GM18907 (cell line): ENCODE results near the gene YWHAQ.

Experiments
- ATAC-seq: cut with Tn5 transposase; IDR thresholded peaks from one replicate; pipeline ENCODE4 v1.9.1; 2021; ENCODE audit warnings: mild to moderate bottlenecking, moderate library complexity; ENCODE audit not compliant: unreplicated experiment

YWHAQ gene

DNA sequence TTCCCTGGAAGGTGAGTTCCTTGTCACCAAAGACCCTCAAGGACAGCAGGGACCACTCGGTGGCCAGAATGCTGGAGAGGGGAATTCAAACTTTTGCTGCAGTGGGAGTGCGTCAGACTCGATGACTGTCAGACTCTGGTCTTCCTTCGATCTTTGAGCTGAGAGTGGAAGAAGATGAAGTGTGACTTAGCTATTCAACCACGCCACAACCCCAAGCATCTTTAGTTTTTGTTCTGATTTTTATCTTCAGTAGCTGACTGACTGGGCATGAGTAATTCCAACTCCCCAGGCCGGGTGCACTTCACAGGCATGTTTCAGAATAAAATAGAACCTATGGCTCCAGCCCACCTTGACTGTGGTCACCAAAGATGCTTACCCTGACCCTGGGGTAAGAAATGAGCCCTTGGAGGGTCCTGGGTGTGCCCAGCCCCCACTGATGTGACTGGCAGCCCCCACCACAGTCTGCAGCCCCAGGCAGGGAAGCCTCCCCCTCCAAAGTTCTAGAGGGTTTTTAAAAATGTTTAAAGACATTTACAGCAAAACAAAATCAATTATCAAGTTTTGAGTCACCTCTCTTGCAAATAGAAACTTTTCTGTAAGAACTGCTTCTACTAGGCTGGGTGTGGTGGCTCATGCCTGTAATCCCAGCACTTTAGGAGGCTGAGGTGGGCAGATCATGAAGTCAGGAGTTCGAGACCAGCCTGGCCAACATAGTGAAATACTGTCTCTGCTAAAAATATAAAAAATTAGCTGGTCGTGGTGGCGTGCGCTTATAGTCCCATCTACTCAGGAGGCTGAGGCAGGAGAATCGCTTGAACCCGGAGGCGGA lies 24.9 kb upstream of the YWHAQ start:
- ATAC-seq, result no peak

DNA sequence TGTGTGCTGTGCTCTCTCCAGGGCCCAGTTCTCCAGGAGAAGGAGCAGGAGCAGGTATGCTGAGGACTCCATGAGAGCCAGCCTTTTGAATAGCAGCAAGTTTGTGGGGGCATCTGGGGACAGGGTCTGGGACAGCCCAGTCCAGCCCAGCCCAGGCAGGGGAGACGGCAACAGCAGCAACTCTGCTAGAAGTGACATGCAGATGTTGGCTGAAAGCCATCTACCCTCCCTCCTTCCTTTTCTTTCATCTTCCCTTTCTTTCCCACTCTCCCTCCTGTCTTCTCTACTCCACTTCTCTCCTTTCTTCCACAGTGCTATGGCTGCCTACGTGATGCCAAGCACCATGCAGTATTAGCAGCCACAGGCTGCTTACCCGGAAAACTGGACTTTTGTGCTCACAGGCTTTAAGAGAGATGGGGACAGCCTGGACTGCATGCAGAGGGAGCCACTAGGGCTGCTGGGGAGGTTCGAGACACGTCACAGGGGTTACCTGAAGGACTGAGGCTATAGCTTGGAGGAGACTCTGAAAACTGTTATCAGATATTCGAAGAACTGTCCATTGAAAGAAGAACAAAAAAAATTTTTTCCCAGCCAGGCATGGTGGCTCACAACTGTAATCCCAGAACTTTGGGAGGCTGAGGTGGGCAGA lies 23.8 kb upstream of the YWHAQ start:
- no peak for ATAC-seq

DNA sequence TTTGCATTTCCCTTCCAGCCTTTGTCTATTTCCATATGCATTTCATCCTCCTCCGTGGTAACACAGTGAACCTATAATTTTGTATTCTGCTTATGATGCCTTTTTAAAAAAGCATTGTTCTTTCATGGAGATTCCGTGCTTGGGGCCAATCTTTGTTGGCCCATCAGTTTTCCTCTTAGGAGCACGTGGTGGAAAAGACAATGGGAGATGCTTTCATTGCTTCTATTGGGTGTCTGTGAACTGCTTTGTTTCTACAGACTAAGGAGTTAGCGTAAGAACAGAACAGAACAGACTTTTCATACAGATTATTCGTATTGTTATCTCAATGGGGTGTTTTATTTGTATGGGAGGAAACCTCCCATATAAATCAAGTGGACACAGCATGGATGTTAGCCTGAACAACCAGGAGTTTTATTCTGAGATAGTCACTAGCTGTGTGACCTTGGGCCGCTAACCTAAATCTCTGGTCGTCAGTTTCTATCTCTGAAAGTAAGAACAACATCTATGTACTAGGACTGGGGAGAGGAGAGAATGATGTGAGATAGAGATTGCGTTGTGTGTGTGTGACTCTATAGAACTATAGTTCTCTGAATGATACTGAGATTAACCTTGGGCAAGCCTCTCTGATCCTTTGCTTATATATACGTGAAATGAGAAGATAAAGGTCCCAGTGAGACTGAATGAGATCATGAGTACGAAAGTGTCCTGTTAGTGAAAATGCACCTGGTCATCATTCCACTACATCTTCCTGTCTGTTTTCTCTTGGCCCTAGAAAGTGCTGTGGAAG lies 22.9 kb upstream of the YWHAQ start:
- ATAC-seq, result no peak

DNA sequence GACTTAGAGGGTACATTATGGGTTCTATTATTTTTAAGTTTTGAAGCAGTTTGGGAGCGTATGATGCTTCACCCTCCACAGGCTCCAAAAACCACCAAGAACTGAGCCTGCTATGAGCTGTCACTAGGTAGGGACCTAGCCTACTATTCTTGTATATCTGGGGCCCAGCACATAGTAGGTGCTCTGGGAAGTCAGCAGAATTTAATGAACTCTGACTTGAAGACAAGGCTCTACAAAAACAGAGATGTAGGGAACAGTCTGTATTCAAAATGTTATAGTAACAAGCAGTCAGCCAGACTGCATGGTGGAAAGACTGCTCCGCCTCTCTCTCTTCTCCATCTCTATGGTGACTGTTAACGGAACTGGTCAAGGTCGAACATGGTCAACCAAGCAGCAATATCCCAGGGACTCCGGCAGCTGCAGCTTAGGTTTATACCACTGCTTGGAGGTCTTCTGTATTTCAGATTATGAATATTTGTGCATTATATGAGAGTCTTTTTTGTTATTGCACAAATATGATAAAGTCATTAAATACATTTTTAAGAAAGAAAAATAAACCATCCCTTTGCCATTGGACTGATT lies 22.2 kb upstream of the YWHAQ start:
- no peak for ATAC-seq

DNA sequence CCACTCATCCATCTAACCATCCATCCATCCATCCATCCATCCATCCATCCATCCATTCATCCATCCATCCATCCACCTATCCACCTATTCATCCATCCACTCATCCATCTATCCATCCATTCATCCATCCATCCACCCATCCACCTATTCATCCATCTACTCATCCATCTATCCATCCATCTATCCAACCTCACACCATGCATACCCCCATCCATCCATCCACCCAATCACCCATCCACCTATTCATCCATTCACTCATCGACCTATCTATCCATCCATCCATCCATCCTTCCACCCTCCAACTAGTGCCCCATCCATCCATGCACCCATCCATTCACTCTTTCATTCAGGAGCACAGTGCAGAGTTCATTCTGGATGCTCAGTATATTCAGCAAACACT lies 21.5 kb upstream of the YWHAQ start:
- ATAC-seq, result no peak

DNA sequence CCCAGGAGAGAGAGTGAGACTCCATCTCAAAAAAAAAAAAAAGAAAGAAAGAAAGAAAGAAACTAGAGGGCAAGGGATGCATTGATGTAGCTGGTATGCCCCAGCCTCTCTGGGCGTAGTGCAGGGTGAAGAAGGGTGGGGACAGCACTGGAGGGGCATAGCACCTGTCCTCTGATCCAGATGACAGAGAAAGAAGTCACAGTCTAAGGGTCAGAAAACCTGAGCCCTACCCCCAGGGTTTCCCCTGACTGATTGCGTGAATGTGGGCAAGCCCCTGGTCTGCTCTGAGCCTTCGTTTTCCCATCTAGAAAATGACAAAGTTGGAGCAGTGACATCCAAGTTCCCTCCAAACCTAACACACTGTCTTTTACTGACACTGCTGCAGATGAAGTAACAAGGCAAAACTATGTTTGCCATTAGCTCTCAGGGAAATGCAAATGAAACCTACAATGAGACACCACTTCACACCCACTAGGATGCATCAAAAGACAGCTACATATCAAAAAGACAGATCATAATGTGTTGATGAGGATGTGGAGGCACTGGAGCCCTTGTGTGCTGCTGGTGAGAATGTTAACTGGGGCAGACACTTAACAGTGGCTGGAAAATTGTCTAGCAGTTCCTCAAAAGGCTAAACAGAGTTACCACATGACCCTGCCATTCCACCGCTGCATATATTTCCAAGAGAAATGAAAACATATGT lies 19.5 kb upstream of the YWHAQ start:
- no peak for ATAC-seq

DNA sequence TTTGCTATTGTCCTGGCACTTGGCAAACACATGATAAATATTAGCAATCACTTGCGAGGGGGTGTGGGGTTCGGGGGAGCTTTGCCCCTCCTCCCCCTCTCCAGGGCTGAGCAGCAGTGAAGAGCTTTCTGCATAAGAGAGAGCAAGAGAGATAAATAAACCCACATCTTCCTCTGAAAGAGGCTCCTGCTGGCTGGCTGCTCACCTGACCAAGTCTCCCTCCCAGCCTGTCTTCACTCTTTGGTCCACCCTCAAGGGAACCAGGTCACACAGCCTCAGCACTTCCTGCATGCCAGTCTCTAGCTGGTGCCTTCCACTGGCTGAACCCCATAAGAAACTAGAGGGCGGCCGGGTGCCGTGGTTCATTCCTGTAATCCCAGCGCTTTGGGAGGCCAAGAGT lies 18.5 kb upstream of the YWHAQ start:
- ATAC-seq, result no peak

DNA sequence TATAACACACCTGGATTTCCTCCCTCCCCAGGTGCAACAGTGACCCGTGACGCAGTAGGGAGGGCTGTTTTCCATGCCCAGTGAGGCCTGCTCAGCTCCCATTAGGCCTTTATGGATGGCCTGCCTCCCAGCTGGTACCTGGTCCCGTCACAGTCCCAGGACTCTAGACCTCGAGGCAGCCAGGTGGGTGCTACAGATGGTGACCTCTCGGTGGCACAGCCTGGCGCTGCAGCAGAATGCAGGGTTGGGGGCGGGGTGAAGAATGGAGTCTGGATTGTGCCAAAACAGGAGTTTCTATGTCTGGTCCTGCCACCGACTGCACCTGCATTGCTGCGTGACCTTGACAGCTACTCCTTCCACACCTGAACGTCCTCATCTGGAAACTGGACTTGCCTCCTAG lies 18.0 kb upstream of the YWHAQ start:
- no peak for ATAC-seq

DNA sequence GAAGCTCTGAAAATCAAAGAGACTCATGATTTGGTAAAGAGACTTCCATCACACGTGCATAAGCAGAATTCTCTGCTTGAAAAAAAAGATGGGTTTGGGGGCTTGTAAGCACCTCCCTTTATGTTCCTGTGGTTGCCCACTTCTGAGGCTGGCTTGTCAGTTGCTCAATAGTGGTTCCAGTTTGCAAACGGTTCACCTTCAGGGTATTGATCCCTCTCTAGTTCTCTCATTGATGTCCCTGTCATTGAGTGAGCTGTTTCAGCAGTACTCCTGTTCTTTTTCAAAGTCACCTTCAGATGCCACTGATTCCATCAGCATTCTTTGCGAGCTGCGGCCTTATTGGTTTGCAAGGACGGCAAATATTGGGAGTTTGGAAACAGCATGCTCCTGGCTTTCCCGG lies 17.1 kb upstream of the YWHAQ start:
- ATAC-seq, result no peak

DNA sequence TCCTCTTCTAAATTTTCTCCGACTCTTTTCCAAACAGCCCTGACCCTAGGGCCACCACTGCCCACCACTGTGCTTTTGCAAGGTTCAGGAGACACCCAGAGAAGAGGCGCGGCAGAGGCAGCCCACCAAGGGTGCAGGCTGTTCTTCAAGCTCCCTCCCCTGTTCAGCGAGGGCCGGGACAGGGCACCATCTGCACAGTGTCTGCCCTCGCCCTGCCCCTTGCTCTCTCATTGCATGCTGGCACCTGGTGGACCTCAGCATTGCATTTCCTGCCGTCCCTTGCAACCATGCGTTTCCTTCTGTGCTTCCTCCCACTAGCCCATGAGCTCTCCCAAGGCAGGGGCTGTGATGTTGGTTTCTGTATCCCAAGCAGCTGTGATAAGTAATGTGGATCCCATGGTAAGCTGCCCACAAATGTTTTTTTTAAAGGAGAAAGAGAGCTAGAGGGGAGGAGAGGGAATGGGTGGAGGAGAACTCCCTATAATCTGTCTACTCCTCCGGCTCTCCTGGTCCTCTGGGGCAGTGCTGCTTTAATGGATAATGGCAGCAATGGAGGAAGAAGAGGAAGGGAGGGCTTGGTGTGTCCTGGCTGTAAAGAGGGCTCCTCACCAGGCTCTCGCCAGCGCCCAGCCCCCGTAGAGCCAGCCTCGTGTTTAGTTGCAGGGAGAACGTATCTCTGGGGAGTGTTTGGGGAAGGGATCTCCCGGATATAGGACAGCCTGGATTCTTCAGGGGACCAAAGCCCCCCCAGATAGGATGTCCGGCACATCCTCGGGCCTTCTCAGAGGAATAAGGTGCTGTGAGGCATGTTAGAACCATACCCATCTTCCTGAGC lies 15.6 kb upstream of the YWHAQ start:
- no peak for ATAC-seq

DNA sequence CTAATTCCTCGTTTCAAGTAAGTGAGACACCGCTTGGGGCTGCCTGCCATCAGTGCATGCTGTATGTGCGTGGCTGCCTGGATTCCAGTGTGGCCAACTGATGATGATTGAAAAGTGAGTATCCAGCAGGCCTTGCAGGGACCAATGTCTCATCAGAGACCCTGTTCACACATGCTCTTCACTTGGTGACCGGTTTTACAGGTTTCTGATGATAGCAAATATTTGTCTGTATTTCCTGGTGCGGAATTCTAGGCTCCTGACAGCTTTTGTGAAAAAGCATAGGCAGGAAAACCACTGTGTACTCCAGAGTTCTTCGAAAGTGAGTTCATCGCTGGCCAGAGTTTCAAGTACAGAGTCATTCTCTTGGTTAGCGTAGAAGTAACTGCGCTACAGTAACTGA lies 13.8 kb upstream of the YWHAQ start:
- no peak for ATAC-seq

DNA sequence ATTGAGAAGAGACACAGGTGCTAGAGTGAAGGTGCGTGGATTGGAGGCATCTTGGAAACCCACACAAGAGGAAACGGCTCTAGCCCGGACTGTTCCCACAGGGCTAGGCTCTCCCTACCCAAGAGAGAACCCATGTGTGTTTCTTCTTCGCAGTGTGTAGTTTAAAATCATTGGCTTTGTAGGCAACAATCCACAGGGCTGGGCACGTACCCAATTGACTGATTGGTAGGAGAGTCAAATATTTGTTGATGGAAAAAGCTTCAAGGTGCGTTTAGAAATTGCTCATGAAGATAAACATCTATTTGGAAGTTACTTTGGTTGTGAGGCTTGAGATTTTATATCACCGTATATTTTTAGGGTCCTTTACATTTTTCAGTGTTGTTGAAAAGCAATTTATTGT lies 13.2 kb upstream of the YWHAQ start:
- ATAC-seq, result no peak

DNA sequence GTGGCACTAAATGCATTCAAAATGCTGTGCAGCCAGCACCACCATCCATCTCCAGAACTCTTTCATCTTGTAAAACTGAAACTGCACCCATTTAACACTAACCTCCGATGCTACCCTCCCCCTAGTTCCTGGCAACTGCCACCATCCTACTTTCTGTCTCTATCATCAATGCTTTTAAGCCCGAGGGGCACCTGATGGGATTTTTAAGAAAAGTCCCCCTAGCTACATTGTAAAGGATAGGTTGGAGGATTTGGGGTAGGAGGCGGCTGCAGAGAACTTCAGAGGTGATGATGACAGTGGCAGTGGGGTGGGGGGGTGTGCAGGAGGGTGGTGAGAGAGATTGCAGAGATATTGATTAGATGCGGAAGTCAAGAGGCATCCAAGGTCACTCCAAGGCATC lies 10.8 kb upstream of the YWHAQ start:
- ATAC-seq, result no peak

DNA sequence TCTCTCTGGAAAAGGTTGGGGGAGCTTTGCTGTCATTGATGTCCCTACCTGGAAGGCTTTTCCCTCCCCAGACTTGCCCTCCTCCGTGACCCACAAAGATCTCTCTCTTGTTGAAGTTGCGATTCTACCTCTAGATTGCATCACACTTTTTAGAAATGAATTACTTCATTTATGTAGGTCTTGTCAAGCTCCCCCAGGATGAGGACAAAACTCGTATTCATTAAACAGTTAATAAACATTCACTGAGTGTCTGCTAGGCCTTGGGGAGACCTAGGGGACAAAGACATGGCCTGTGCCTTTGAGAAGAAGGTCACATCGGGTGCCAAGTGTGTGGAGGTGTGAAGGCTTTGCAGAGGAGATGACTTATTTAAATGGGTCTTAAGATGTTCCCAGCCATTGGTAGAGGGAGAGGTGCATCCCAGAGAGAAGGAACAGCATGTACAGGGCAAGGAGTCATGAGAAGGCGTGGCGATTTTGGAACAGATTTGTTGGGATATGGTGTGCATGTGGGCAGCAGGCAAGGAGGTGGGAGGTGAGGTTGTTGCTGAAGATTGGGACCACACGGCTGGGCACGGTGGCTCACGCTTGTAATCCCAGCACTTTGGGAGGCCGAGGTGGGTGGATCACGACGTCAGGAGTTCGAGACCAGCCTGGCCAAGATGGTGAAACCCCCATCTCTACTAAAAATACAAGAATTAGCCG lies 9.8 kb upstream of the YWHAQ start:
- ATAC-seq, result no peak

DNA sequence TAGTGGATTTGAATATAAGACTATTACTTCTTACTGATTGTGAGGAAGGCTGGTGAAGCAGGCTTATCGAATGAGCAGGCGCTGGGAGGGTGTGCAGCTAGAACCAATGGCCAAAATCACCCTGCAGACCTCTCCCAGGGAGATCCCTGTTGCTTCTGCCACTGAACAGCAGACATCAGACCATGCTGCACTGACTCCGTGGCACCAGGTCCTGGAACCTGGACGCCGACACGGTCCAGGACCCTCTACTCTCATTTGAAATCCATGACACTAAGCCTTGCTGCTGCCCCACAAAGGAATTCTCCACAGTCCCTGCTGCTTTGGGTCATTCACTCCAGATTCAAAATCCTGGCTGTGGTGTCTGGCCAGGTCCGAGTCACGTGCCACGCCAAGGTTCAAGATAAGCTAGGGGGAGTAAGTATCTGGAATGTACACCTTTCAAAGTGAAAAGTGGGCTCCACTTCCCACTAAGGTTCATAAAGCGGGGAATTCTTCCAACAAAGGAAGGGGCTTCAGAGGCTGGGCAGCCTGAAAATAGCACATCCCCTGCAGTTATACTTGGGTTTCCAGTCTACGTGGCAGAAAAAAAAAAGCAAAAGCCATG lies 9.0 kb upstream of the YWHAQ start:
- no peak for ATAC-seq

DNA sequence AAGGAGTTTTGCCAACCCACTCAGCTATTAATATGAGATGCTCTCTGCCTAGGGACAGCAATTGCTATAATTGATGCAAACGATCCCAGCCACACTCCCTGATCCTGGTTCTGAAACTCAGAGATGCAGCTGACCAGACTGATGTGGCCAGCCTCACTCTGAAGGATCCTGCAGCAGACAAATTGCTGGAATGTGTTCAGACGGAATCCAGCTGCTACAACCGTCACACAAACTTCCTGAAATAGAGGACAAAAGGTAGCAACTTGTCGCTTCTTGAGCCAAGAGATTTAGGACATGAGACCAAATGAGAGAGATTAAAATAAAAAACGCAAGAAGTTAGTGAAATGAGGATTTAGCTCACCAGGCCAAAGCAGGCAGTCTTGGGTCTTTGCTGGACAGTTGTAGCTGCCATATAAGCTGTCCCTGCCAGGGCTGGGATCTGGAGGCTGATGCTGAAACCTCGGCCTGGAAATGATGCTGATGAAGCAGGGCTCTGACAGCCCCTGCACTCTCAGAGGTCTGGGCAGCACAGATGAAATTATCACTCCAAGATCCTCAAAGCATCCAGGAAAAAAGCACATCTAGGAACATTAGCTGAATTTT lies 8.3 kb upstream of the YWHAQ start:
- ATAC-seq, result no peak

DNA sequence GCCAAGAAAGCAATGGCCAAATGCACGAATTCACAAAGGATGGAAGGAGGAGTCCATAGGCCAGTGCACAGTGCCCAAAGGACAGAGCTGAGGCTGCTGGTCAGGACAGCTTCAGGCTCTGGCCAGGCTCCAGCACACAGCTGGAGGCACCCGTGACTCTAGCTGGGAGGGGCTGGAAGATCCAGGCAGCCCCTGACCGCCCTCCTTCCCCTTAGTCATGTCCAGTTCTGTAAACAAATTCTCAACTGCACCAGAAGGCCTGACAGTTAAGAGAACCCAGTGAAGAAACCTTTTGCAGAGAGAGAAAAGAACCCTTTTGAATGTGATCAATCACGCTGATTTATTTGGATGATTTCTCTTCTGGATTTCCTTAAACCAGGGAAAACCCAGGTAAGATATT lies 7.7 kb upstream of the YWHAQ start:
- ATAC-seq, result no peak

DNA sequence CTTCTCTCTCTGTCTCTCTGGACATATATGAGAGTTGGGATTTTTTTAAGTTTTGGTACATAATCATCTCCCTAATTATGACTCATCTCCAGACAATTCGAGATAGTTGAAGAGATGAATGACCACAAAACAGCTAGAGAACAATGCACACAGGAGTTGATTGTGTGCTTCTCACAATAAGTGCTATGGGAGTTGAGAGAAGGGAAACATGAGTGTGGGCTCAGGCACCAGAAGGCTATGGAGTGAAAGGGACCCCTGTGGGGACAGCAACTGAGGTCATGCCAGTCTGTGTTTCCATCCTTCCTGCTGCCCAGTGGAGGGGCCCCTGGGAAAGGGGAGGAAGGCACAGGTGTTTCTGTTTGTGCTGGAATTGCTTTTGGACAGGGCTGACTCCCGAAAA lies 6.5 kb upstream of the YWHAQ start:
- no peak for ATAC-seq

DNA sequence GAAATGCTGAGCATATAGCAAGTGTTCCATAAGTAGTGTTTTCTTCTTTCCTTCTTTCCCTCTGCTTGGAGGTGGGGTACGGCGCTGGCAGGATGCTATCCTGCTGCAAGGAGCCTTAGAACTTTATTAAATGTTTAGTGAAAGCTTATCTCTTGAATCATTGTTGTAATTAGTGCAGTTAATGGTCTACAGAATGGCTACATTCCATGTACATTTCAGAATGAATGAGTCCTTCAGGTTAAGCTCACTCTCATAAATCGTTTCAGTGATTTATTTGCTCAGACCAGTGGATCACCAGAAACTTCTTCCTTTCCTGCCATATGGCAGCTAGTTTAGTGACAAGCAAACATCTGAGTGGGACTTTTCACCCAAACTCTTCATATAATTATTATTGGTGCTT lies 3.3 kb upstream of the YWHAQ start:
- ATAC-seq, result no peak
